Measurements from ENCODE around the gene RTN4RL1.

Gene RTN4RL1

GRCh38 chr17:2024572-2025219 lies 438 bp downstream of the RTN4RL1 start:
- no peaks in the 10 kb centered on the region for H3K36me3 ChIP-seq (ENCODE audit: control insufficient read depth in 1 of 2, insufficient read depth in 2 of 2, low read depth in 1 of 2, low read length in 2 of 2)
- H2BK5ac ChIP-seq (ENCODE audit: low read depth, low read length, poor library complexity, severe bottlenecking), result no peak overlapping the region
- peak overlapping the region; percentile 89 for H3K4me2 ChIP-seq (ENCODE audit: low read length, poor library complexity, severe bottlenecking)
- no peak overlapping the region for H2AK5ac ChIP-seq (ENCODE audit: low read length, severe bottlenecking)
- no peaks in the 10 kb centered on the region for H3K79me1 ChIP-seq (replicated peaks; ENCODE audit: low read length, poor library complexity, severe bottlenecking)
- H3K9me3 ChIP-seq (ENCODE audit: control insufficient read depth, low read length), result no peaks in the 10 kb centered on the region
- H4K91ac ChIP-seq (ENCODE audit: low read length), result no peak overlapping the region
- H3K4ac ChIP-seq (ENCODE audit: low read depth in 1 of 2, low read length in 2 of 2), result no peak overlapping the region
- DNase-seq, result no peak
- H4K8ac ChIP-seq (ENCODE audit: low read length), result no peak overlapping the region
- no peak overlapping the region for H3K14ac ChIP-seq (ENCODE audit: low read length in 2 of 2)
- no peak overlapping the region for H2BK12ac ChIP-seq (ENCODE audit: low read length in 2 of 2)
- no peak overlapping the region for H2BK120ac ChIP-seq (ENCODE audit: low read depth, low read length)
- no peak overlapping the region for H3K23ac ChIP-seq (ENCODE audit: low read length in 2 of 2)
- peak overlapping the region; percentile 44 to 62 for H3K4me3 ChIP-seq (ENCODE audit: insufficient read depth in 1 of 2, low read depth in 1 of 2, low read length in 2 of 2)
- H3K18ac ChIP-seq (ENCODE audit: low read depth in 1 of 2, low read length in 2 of 2), result no peak overlapping the region
- no peak overlapping the region for H2BK15ac ChIP-seq (ENCODE audit: low read depth, poor library complexity, severe bottlenecking)
- no peak overlapping the region for H3K9ac ChIP-seq (ENCODE audit: low read length)
- no peak overlapping the region for H2AFZ ChIP-seq (ENCODE audit: low read depth, low read length)
- WGBS, result 4% methylated on average over 58 of the region's 73 CpGs
- peaks cover 56 to 71% of the 10 kb centered on the region in 2 experiments for H3K27me3 ChIP-seq (ENCODE audit: control insufficient read depth in 1 of 2, insufficient read depth in 1 of 2, low read length in 2 of 2)
- H3K27ac ChIP-seq (ENCODE audit: low read length, poor library complexity, severe bottlenecking), result no peak overlapping the region
- H3K4me1 ChIP-seq (ENCODE audit: control insufficient read depth, insufficient read depth, low read depth, low read length), result peaks cover 34% of the 10 kb centered on the region

- DNase-seq, result peak; percentile 43
- 3% methylated on average over 71 of the region's 85 CpGs for WGBS
Measured at GRCh38 chr17:2023692-2024571, 1.2 kb downstream of the RTN4RL1 start.

GRCh38 chr17:2023256-2023655 lies 1.9 kb downstream of the RTN4RL1 start:
- 50% methylated on average over 16 of the region's 16 CpGs for WGBS
- Histone ChIP-seq H3K4me2 (ENCODE audit: low read length, poor library complexity, severe bottlenecking) (no peak overlapping the region), H3K27me3 (ENCODE audit: control insufficient read depth in 1 of 2, insufficient read depth in 1 of 2, low read length in 2 of 2) (peaks cover 63 to 76% of the 10 kb centered on the region in 2 experiments), H2BK5ac (ENCODE audit: low read depth, low read length, poor library complexity, severe bottlenecking) (no peak overlapping the region), H2BK15ac (ENCODE audit: low read depth, poor library complexity, severe bottlenecking) (no peak overlapping the region), H3K79me1 (replicated peaks; ENCODE audit: low read length, poor library complexity, severe bottlenecking) (no peaks in the 10 kb centered on the region), H2BK120ac (ENCODE audit: low read depth, low read length) (no peak overlapping the region), H3K4ac (ENCODE audit: low read depth in 1 of 2, low read length in 2 of 2) (no peak overlapping the region), H4K91ac (ENCODE audit: low read length) (no peak overlapping the region), H3K27ac (ENCODE audit: low read length, poor library complexity, severe bottlenecking) (no peak overlapping the region), H3K9ac (ENCODE audit: low read length) (no peak overlapping the region), H2BK12ac (ENCODE audit: low read length in 2 of 2) (no peak overlapping the region), H3K18ac (ENCODE audit: low read depth in 1 of 2, low read length in 2 of 2) (no peak overlapping the region), H2AFZ (ENCODE audit: low read depth, low read length) (no peak overlapping the region), H3K36me3 (ENCODE audit: control insufficient read depth in 1 of 2, insufficient read depth in 2 of 2, low read depth in 1 of 2, low read length in 2 of 2) (no peaks in the 10 kb centered on the region), H3K9me3 (ENCODE audit: control insufficient read depth, low read length) (no peaks in the 10 kb centered on the region), H3K4me3 (ENCODE audit: insufficient read depth in 1 of 2, low read depth in 1 of 2, low read length in 2 of 2) (no peak overlapping the region), H4K8ac (ENCODE audit: low read length) (no peak overlapping the region), H2AK5ac (ENCODE audit: low read length, severe bottlenecking) (no peak overlapping the region), H3K23ac (ENCODE audit: low read length in 2 of 2) (no peak overlapping the region), H3K14ac (ENCODE audit: low read length in 2 of 2) (no peak overlapping the region), H3K4me1 (ENCODE audit: control insufficient read depth, insufficient read depth, low read depth, low read length) (peaks cover 29% of the 10 kb centered on the region)
- DNase-seq, result no peak

More at GRCh38 chr17:2023692-2024571, 1.2 kb downstream of the RTN4RL1 start:
- Histone ChIP-seq H3K4me3 (ENCODE audit: insufficient read depth in 1 of 2, low read depth in 1 of 2, low read length in 2 of 2) (peak overlapping the region; percentile 16 to 62), H3K14ac (ENCODE audit: low read length in 2 of 2) (no peak overlapping the region), H3K18ac (ENCODE audit: low read depth in 1 of 2, low read length in 2 of 2) (no peak overlapping the region), H2BK5ac (ENCODE audit: low read depth, low read length, poor library complexity, severe bottlenecking) (no peak overlapping the region), H2BK12ac (ENCODE audit: low read length in 2 of 2) (no peak overlapping the region), H3K79me1 (replicated peaks; ENCODE audit: low read length, poor library complexity, severe bottlenecking) (no peaks in the 10 kb centered on the region), H2BK120ac (ENCODE audit: low read depth, low read length) (no peak overlapping the region), H3K4me1 (ENCODE audit: control insufficient read depth, insufficient read depth, low read depth, low read length) (peaks cover 30% of the 10 kb centered on the region), H3K27me3 (ENCODE audit: control insufficient read depth in 1 of 2, insufficient read depth in 1 of 2, low read length in 2 of 2) (peaks cover 62 to 76% of the 10 kb centered on the region in 2 experiments), H3K36me3 (ENCODE audit: control insufficient read depth in 1 of 2, insufficient read depth in 2 of 2, low read depth in 1 of 2, low read length in 2 of 2) (no peaks in the 10 kb centered on the region), H3K4me2 (ENCODE audit: low read length, poor library complexity, severe bottlenecking) (peak overlapping the region; percentile 89), H3K9ac (ENCODE audit: low read length) (no peak overlapping the region), H4K91ac (ENCODE audit: low read length) (no peak overlapping the region), H4K8ac (ENCODE audit: low read length) (no peak overlapping the region), H3K23ac (ENCODE audit: low read length in 2 of 2) (no peak overlapping the region), H3K27ac (ENCODE audit: low read length, poor library complexity, severe bottlenecking) (no peak overlapping the region), H2AK5ac (ENCODE audit: low read length, severe bottlenecking) (no peak overlapping the region), H3K4ac (ENCODE audit: low read depth in 1 of 2, low read length in 2 of 2) (no peak overlapping the region), H2BK15ac (ENCODE audit: low read depth, poor library complexity, severe bottlenecking) (no peak overlapping the region), H3K9me3 (ENCODE audit: control insufficient read depth, low read length) (no peaks in the 10 kb centered on the region), H2AFZ (ENCODE audit: low read depth, low read length) (no peak overlapping the region)

- Histone ChIP-seq H3K4me2 (ENCODE audit: low read length, poor library complexity, severe bottlenecking) (no peak overlapping the region), H2AFZ (ENCODE audit: low read depth, low read length) (no peak overlapping the region), H3K9me3 (ENCODE audit: control insufficient read depth, low read length) (no peaks in the 10 kb centered on the region), H2BK15ac (ENCODE audit: low read depth, poor library complexity, severe bottlenecking) (no peak overlapping the region), H3K4me3 (ENCODE audit: insufficient read depth in 1 of 2, low read depth in 1 of 2, low read length in 2 of 2) (no peak overlapping the region), H3K27me3 (ENCODE audit: control insufficient read depth in 1 of 2, insufficient read depth in 1 of 2, low read length in 2 of 2) (peaks cover 67 to 80% of the 10 kb centered on the region in 2 experiments), H2BK5ac (ENCODE audit: low read depth, low read length, poor library complexity, severe bottlenecking) (no peak overlapping the region), H4K91ac (ENCODE audit: low read length) (no peak overlapping the region), H3K79me1 (replicated peaks; ENCODE audit: low read length, poor library complexity, severe bottlenecking) (no peaks in the 10 kb centered on the region), H3K14ac (ENCODE audit: low read length in 2 of 2) (no peak overlapping the region), H4K8ac (ENCODE audit: low read length) (peak overlapping the region; percentile 53), H3K9ac (ENCODE audit: low read length) (no peak overlapping the region), H3K23ac (ENCODE audit: low read length in 2 of 2) (no peak overlapping the region), H2BK120ac (ENCODE audit: low read depth, low read length) (no peak overlapping the region), H3K36me3 (ENCODE audit: control insufficient read depth in 1 of 2, insufficient read depth in 2 of 2, low read depth in 1 of 2, low read length in 2 of 2) (no peaks in the 10 kb centered on the region), H2BK12ac (ENCODE audit: low read length in 2 of 2) (no peak overlapping the region), H3K4me1 (ENCODE audit: control insufficient read depth, insufficient read depth, low read depth, low read length) (peaks cover 32% of the 10 kb centered on the region), H3K4ac (ENCODE audit: low read depth in 1 of 2, low read length in 2 of 2) (no peak overlapping the region), H3K27ac (ENCODE audit: low read length, poor library complexity, severe bottlenecking) (no peak overlapping the region), H3K18ac (ENCODE audit: low read depth in 1 of 2, low read length in 2 of 2) (no peak overlapping the region), H2AK5ac (ENCODE audit: low read length, severe bottlenecking) (no peak overlapping the region)
- WGBS, result 90% methylated on average over 15 of the region's 15 CpGs
- DNase-seq, result no peak
Measured at GRCh38 chr17:2022647-2023240, 2.4 kb downstream of the RTN4RL1 start.

Measured in mesenchymal stem cell (in vitro differentiated cells and primary cell).